Measurements from ENCODE around the gene TBC1D16. TPM values are rescaled to one million over a fixed set of nuclear protein-coding genes. Genes with fewer than 3 reads are reported as not detected.

Gene TBC1D16
- total RNA-seq, 3 donors from 2014 or later: 10.9 to 23.4 (median 22.1) TPM

- H3K4me3 ChIP-seq: no peak overlapping the region
- intact Hi-C loops (cut with DNase I, micrococcal nuclease): no loop called here
- no peaks in the 10 kb centered on the region for H3K9me3 ChIP-seq
- peaks cover 3% of the 10 kb centered on the region for H3K4me1 ChIP-seq (ENCODE audit: low read depth)
- TF ChIP-seq CTCF (IDR thresholded peaks at IDR 0.05): no peak
- no peaks in the 10 kb centered on the region for H3K36me3 ChIP-seq (ENCODE audit: low read depth)
- DNase-seq: no peak
- peak; percentile 21 for ATAC-seq
Observed at GRCh38 chr17:80068301-80069222, 32.9 kb upstream of the TBC1D16 start.

GRCh38 chr17:80067393-80067986, 31.8 kb upstream of the TBC1D16 start:
- H3K4me3 ChIP-seq: no peak overlapping the region
- no peaks in the 10 kb centered on the region for H3K9me3 ChIP-seq
- H3K4me1 ChIP-seq (ENCODE audit: low read depth): peaks cover 3% of the 10 kb centered on the region
- H3K36me3 ChIP-seq (ENCODE audit: low read depth): no peaks in the 10 kb centered on the region
- no peak for TF ChIP-seq CTCF (IDR thresholded peaks at IDR 0.05)
- ATAC-seq (no peak), DNase-seq (peak in 1 of 3 donors; percentile 40)
- intact Hi-C loops (cut with DNase I, micrococcal nuclease): no loop called here

GRCh38 chr17:80065478-80066170, 30.0 kb upstream of the TBC1D16 start:
- no peaks in the 10 kb centered on the region for H3K36me3 ChIP-seq (ENCODE audit: low read depth)
- no peaks in the 10 kb centered on the region for H3K9me3 ChIP-seq
- ATAC-seq: no peak
- H3K4me1 ChIP-seq (ENCODE audit: low read depth): peaks cover 3% of the 10 kb centered on the region
- no peak overlapping the region for H3K4me3 ChIP-seq
- DNase-seq: peak in 1 of 3 donors; percentile 16
- TF ChIP-seq CTCF (IDR thresholded peaks at IDR 0.05): no peak
- intact Hi-C loops (cut with DNase I, micrococcal nuclease): no loop called here

GRCh38 chr17:80064696-80065095, 29.0 kb upstream of the TBC1D16 start:
- intact Hi-C loops (cut with DNase I, micrococcal nuclease): no loop called here
- ATAC-seq: no peak
- H3K4me3 ChIP-seq: no peak overlapping the region
- no peaks in the 10 kb centered on the region for H3K9me3 ChIP-seq
- H3K4me1 ChIP-seq (ENCODE audit: low read depth): peaks cover 3% of the 10 kb centered on the region
- DNase-seq: peak in 1 of 3 donors; percentile 27
- TF ChIP-seq CTCF (IDR thresholded peaks at IDR 0.05): no peak
- no peaks in the 10 kb centered on the region for H3K36me3 ChIP-seq (ENCODE audit: low read depth)

- Histone ChIP-seq H3K4me1 (ENCODE audit: low read depth) (no peaks in the 10 kb centered on the region), H3K36me3 (ENCODE audit: low read depth) (no peaks in the 10 kb centered on the region), H3K9me3 (no peaks in the 10 kb centered on the region), H3K4me3 (no peak overlapping the region)
- DNase-seq (peak; percentile 47 to 75 (median 58)), ATAC-seq (peak; percentile 69)
- no peak for TF ChIP-seq CTCF (IDR thresholded peaks at IDR 0.05)
- intact Hi-C loops (cut with DNase I, micrococcal nuclease): no loop called here
Observed at GRCh38 chr17:80063830-80064585, 28.3 kb upstream of the TBC1D16 start.

Data from mucosa of descending colon (tissue), 3 donors.